ENCODE measurements around the gene RAET1G.
"Not testable (repeated sequence)": the region's sequence is repeated elsewhere in the genome, so short reads cannot be mapped to it uniquely, and the experiment has no call there.

RAET1G gene

GRCh38 chr6:149933036-149933435, 10.1 kb upstream of the RAET1G start:
- DNase-seq = no peak

- no peak for DNase-seq
Measured at GRCh38 chr6:149931501-149931900, 8.6 kb upstream of the RAET1G start.

DNA sequence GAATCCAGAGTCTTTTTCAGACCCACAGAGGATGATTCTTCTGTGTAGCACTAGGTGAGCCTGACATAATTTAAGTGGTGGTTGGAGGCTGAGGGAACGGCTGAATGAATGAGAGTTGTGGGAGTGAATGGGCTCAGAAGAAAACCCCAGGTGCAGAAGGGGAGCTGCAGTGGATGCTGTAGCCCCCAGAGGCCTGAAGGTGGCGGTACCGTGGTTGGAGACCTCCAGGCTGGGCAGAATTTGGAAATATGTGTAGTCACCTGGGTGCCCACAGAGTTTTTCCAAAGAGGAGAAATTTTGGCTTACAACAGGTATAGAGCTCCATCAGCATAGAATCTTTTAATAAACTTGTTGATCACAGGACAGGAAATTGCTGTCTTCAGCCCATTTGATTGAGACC, 6.5 kb upstream of the RAET1G start:
- no peak for DNase-seq

DNA sequence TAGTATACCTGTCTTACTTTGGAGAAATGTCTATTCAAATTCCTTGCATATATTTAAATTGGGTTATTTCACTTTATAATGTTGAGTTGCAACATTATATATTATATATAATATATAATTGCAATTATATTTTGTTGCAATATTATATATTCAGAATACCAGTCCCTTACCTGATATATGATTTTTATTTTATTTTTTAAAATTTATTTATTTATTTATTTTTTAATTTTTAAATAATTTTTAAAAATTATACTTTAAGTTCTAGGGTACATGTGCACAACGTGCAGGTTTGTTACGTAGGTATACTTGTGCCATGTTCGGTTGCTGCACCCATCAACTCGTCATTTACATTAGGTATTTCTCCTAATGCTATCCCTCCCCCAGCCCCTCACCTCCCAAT, 4.1 kb upstream of the RAET1G start:
- not testable (repeated sequence) for DNase-seq

DNA sequence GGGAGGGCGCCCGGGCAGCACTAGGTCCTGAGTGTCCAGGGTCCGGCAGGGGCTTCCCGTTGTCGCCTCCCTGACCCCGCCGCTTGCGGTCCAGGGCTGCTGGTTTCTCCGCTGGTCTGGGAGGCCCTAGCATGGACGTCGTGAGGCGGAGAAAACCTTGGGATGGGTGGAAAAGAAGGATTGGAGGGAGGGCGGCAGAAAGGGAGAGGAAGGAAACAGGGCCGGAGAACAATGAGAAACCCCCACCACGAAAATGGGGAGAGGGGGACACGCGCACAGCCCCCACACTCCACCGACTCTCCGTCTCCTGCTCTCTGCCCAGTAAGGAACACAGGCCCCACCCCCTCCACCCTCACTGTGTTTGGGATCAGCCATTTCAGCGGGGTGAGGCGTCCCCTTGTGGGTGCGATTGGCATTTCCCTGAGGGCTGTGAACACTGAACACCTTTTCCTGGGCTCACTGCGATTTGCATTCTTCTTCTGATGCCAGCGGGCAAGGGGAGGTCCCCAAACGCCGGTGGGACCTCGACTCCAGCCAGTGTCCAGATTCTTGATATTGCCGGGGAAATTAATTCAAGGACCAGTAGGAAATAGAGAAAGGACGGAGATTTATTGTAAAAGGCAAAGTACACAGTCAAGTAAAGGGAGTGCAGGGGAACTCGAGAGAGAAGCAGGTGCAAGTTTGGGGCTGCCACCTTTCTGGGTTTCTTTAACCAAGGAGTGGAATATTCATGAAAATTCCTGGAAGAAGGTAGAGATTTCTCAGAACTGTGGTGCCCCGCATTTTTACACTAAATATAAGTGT, 3.3 kb upstream of the RAET1G start:
- peak; percentile 55 to 63 for DNase-seq

DNA sequence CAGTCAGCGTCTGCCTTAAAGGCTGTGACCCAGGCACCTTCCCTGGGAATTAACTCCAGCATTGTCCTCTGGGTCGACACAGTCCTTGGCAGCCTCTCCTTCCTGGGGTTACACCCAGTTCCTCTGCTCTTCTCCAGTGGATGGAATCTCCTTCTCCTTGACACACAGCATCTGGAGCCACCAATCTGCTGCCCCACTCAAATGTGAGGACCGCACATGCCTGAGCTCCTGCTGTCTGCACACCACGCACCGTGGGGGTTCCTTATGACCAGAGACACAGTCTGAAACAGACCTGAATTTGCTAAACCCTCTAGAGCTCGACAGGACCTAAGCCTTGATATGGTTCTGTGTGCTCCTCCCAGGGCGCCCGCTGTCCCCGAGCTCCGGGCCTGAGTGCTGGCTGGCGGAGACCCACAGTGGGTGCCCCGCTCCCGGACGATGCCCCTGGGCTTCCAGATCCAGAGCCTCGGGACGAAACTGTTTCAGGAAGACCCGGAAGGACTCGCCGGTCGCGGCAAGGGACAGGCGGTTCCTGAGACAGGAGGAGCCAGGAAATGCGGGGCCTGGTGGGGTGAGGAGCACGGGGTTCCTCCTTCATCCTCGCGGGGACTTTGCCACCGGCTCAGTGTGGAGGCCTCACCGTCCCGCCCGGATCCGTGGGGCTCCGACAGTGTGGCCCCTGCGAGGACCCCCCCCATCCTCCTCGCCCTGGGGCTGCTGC, 2.5 kb upstream of the RAET1G start:
- DNase-seq = no peak

DNA sequence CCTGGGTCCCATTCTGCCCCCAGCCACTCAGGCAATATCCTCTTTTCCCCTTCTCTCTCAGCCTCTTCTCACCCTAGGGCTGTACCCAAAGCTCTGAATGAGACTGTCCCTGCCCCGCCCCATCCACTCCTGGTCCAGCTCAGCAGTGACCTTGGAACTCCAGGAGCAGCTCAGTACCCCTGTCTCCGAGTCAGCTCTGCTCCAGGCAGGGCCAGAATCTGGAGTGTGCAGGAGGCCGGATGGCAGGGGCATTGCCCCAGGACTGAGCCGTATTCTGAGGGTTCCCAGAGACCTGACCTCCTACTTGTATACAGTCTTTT, 2.0 kb upstream of the RAET1G start:
- DNase-seq = no peak

GRCh38 chr6:149924206-149924932, 1.4 kb upstream of the RAET1G start:
- no peak for DNase-seq

- no peak for DNase-seq
Measured at GRCh38 chr6:149923327-149923986, 536 bp upstream of the RAET1G start.

GRCh38 chr6:149922091-149922490, 830 bp downstream of the RAET1G start:
- DNase-seq = not testable (repeated sequence)

GRCh38 chr6:149921361-149921760, 1.6 kb downstream of the RAET1G start:
- no peak for DNase-seq

DNA sequence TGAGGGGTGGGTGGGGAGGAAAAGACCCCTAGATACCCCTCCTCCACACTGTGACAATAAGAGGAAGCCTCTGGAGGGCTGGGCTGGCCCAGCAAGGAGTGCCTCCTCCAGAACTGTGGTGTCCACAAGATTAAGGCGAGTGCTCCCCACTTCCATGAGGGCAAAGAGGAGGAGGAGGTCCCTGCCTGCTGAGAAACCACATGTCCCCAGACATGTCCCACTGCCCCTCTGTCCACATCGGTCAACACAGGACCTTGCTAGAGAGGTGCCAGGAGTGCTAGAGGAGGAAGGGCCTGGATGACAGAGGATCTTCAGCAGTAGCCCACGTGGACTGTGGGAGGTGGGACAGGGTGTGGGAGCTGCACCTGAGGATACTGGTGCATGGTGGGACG, 3.1 kb downstream of the RAET1G start:
- DNase-seq = no peak

GRCh38 chr6:149919126-149919833, 3.6 kb downstream of the RAET1G start:
- not testable (repeated sequence) for DNase-seq

- no peak for DNase-seq
Measured at GRCh38 chr6:149918151-149918905, 4.6 kb downstream of the RAET1G start.

DNA sequence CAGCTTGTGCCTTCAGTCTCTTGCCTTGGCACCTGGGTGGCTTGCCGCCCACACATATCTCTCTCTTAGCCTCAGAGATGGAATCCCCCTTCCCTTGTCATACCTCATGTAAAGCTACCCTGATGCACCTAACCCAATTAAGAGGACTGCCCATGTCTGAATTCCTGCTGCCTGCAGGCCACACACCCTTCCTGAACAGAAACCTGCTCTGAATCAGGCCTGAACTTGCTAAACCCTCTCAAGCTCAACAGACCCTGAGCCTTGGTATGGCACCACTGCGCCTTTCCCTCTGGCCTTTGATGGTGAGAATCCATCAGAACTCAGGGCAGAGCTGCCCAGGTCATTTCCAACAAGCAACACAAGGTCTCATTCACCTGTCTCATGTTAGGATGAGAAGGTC, 5.2 kb downstream of the RAET1G start:
- DNase-seq = no peak

DNA sequence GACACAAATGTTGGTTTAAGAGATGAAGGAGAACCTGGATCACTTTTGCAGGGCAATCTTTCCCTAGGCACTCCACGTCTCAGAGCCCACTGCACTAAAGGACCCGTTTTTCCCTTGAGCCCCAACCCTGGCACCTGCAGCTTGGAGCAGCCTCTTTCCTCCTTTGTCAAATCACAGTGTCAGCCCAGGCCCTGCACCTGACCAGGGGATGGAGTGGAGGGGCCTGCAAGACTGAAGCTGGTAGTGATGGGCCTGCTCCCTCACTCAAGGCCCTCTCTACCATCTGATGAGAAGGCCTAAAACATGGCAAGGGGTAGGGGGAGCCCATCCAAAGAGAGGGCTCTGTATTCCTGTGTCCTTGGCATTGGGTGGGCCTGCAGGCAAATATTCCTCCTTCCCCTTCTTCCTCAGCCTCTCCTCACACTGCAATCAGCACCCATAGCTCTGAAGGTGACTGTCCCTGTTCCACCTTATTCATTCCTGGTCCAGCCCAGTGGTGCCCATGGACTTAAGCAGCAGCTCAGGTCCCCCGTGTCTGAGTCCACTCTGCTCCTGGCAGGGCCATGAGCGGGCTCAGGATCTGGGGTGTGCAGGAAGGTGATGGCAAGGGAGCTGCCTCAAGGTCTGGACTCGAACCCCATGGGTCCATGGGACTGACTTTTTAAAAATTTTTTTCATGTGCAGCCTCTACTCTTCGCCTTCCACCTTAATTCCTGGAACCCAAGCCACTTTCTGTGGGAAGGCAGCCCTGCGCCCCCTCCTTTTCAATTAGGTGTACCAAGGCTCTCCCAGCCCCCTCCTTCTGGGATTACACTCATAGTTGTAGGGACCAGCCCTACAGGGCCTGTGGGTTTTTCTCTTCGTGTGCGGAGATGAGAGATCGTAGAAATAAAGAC, 6.7 kb downstream of the RAET1G start:
- no peak for DNase-seq

- no peak for DNase-seq
Measured at GRCh38 chr6:149913540-149914240, 9.2 kb downstream of the RAET1G start.

- no peak for DNase-seq
Measured at GRCh38 chr6:149913085-149913484, 9.8 kb downstream of the RAET1G start.

- not testable (repeated sequence) for DNase-seq
Measured at GRCh38 chr6:149912680-149913079, 10.2 kb downstream of the RAET1G start.

GRCh38 chr6:149910721-149911151, 12.2 kb downstream of the RAET1G start:
- no peak for DNase-seq

Measured in AML-193 (cell line).